GM21786 (cell line): ENCODE results near the gene PIK3R2.

Source experiments
- ATAC-seq: cut with Tn5 transposase; IDR thresholded peaks from one replicate; pipeline ENCODE4 v1.9.1; 2021; ENCODE audit not compliant: unreplicated experiment

The PIK3R2 gene

GRCh38 chr19:18122860-18123795 is 29.8 kb upstream of the PIK3R2 start:
- no peak for ATAC-seq

- no peak for ATAC-seq
Observed at GRCh38 chr19:18123819-18124218, 29.1 kb upstream of the PIK3R2 start.

DNA sequence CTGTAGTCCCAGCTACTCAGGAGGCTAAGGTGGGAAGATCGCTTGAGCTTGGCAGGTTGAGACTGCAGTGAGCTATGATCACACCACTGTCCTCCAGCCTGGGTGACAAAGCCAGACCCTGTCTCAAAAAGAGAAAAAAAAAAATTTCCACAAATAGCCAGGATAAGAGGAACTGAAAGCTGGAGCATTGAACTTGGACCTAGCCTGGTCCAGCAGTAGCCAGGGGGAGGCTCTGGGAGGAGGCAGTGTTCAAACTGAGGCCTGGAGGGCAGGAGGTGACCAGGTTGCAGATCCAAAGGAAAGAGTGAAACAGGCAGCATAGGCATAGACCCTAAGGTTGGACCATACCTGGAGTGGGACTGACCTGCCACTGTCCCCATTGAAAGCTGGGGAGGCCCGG is 26.9 kb upstream of the PIK3R2 start:
- no peak for ATAC-seq

DNA sequence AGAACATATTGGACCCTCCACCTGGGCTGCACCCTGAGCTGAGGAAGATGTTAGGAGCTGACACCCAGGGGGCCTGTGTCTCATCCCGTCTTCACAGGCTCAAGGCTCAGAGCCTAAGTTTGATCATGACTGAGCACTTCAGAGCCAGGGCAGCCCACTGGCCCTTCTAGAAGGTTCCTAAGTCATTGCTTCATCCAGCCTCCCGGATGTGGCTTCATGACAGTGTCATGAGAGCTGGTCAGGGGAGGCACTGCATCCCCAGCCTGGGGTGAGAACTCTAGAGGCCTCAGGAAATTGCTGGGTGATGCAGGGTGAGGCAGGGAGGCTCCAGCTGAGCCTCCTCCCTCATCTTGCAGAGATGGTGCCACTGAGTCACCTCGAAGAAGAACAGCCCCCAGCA is 24.9 kb upstream of the PIK3R2 start:
- no peak for ATAC-seq

DNA sequence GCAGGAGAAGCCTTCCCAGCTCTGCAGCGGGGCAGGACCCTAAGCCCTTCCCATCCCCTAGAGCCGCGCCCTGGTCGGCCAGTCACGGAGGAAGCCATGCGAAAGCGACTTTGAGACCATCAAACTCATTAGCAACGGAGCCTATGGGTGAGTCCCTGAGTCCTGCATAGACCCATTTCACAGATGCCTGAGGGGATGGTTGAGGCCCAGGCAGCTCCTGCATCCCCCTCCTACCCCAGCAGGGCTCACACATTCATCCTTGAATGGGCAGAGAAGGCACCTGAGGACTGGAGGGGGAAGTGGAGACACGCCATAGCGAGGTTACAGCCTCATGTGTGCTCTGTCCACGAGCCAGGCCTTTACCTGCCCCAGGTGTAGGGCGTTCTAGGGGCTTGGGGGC is 24.2 kb upstream of the PIK3R2 start:
- ATAC-seq: no peak

- no peak for ATAC-seq
Observed at GRCh38 chr19:18130523-18131242, 22.3 kb upstream of the PIK3R2 start.

- no peak for ATAC-seq
Observed at GRCh38 chr19:18131841-18132596, 20.9 kb upstream of the PIK3R2 start.

DNA sequence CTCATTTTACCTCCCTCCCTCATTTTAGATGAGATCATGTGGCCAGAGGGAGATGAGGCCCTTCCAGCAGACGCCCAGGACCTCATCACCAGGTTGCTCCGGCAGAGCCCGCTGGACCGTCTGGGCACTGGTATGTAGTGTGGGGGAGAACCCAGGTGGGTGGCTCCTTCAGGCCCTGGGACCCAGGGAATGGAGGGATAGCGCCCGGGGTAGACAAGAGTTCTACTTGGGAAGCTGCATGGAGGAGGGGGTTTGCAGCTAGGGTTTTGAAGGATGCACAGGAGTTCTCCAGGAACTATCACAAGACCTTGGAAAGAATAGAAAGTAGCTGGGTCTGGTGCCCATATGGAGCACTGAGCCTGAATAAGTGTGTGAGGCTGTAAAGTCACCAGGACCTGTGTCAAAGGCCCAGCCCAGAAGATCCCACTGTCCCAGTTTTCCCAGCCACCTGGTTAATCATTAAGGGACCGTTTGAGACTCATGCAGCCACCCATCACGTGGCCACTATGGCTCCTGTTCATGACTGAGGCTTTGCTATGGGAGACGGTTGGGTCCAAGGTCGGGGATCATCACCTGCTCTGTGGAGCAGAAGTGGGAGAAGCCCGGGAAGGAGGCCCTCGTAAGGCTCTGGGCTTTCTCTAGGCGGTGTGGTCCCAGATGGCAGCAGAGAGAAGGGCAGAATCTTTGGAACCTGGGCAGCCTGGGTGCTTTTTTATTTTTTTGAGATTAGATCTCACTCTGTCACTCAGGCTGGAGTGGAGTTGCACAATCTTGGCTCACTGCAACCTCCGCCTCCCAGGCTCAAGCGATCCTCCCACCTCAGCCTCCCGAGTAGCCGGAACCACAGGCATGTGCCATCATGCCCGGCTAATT is 17.0 kb upstream of the PIK3R2 start:
- ATAC-seq: no peak

DNA sequence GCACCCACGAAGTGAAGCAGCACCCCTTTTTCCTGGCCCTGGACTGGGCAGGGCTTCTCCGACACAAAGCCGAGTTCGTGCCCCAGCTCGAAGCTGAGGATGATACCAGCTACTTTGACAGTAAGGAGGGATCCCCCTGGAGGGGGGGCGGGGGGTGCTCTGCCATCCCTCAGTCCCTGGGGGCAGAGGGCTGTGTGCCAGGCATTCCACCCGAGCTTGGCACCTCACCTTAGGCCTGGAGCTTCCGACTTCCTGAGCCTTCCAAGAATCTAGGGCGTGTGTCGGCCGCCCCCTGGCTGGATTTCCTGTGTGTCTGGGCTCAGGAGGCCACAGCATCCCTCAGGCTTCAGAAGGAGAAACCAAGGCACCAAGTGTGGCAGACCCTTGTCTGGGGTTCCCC is 15.7 kb upstream of the PIK3R2 start:
- ATAC-seq: no peak

- no peak for ATAC-seq
Observed at GRCh38 chr19:18137657-18138339, 15.2 kb upstream of the PIK3R2 start.

DNA sequence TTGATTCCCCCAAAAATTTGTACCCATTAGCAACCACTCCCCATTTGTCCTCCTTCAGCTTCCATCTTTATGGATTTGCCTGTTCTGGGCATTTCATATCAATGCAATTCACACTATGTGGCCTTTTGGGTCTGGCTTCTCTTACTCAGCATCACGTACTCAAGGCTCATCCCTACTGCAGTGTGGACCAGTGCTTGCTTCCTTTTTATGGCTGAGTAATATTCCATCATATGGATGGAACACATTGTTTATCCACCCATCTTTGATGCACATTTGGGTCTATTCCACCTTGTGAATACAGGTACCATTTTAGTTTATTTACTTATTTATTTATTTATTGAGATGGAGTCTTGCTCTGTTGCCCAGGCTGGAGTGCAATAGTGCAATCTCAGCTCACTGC is 12.5 kb upstream of the PIK3R2 start:
- ATAC-seq: no peak

DNA sequence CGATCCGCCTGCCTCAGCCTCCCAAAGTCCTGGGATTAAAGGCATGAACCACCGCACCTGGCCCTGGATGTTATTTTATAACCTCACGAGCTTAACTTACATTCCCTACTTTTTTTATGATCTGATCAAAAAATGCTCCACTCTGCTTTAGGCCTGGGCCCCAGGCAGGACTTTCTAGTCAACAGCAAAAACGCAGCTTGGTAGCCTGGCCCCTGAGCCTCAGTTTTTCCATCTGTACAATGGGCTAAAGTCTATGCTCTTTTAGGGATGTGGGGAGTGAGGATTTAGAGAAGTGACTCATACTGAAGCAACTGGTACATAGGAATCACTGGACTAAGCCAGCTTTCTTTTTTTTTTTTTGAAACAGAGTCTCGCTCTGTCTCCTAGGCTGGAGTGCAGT is 11.9 kb upstream of the PIK3R2 start:
- ATAC-seq: no peak

- ATAC-seq: no peak
Observed at GRCh38 chr19:18143902-18144301, 9.1 kb upstream of the PIK3R2 start.

DNA sequence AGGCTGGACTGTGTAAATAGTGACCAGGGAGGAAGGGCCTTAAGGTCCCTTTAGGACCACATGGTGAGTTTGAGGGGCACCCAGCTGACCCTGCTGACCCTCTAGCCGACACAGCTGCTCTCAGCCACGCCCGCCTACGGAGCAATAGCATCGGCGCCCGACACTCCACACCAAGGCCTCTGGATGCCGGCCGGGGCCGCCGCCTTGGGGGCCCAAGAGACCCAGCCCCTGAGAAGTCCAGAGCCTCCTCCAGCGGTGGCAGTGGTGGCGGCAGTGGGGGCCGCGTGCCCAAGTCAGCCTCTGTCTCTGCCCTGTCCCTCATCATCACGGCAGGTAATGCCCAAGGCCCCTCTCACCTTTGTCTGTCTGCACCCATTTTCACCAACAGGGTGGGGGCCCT is 8.6 kb upstream of the PIK3R2 start:
- ATAC-seq: no peak

GRCh38 chr19:18144906-18145305 is 8.1 kb upstream of the PIK3R2 start:
- no peak for ATAC-seq

DNA sequence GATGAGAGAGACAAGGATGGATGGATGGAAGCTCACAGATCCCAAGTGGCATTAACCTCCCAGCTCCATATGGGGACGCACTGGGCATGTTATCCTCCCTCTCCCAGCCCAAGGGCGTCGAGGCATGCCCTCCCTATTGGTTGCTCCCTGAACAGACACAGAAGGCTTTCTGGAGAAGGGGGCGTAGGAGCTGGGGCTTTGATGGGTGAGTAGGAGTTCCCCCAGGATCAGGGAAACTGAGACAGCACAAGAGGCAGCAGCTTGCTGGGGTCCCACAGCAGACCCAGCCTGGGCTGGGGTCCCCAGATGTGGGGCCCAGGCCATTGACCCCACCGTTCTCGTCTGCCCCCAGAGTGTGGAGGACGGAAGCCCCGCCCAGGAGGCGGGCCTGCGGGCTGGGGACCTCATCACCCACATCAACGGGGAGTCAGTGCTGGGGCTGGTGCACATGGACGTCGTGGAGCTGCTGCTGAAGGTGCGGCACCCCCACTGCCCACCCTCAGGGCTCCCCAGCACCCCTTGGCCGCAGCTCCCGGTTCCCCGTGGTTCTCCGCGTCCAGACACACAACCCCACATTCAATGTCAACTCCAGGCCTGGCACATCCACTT is 7.5 kb upstream of the PIK3R2 start:
- no peak for ATAC-seq

DNA sequence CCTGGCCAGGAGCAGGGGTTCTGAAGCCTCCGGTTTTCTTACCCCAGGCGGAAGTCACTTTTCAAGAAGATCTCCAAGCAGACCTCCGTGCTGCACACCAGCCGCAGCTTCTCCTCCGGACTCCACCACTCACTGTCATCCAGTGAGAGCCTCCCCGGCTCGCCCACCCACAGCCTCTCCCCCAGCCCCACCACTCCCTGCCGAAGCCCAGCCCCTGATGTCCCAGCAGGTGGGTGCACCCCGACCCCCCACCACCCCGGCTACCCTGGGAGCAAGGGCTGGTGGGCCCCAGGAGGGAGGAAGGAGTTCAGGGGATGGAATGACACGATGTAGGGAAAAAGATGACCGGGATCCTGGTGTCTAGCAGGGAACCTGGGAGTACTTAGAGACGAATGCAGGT is 5.6 kb upstream of the PIK3R2 start:
- ATAC-seq: no peak

GRCh38 chr19:18149596-18149975 is 3.4 kb upstream of the PIK3R2 start:
- no peak for ATAC-seq

GRCh38 chr19:18150776-18151624 is 2.0 kb upstream of the PIK3R2 start:
- ATAC-seq: no peak
